RWPE2 (cell line): ENCODE results near the gene GLDC.

Experiments used
- ATAC-seq: fragments of 200-7000 bp; cut with Tn5 transposase; 3 replicates; pipeline ENCODE4 v1.9.1; 2021; ENCODE audit warnings: low read depth
- DNase-seq: peaks from one replicate; pipeline ENCODE4 v3.0.0-alpha.2; 2020; ENCODE audit warnings: low spot score
- H3K27ac ChIP-seq: fragments of 450-650 bp; 2 replicates; pipeline ENCODE4 v1.5.1; 2017; ENCODE audit warnings: mild to moderate bottlenecking; ENCODE audit not compliant: poor library complexity, severe bottlenecking
- H3K27me3 ChIP-seq: fragments of 250-450 bp; sonication (Bioruptor Pico); 2 replicates; pipeline ENCODE4 v1.5.1; 2021; ENCODE audit warnings: mild to moderate bottlenecking, moderate library complexity; ENCODE audit not compliant: insufficient read depth, poor library complexity, severe bottlenecking
- H3K36me3 ChIP-seq: fragments of 250-450 bp; sonication (Bioruptor Pico); 2 replicates; pipeline ENCODE4 v1.5.1; 2020; ENCODE audit warnings: low read depth, mild to moderate bottlenecking, moderate library complexity
- H3K4me1 ChIP-seq: fragments of 250-450 bp; sonication (Bioruptor Pico); 2 replicates; pipeline ENCODE4 v1.5.1; 2021; ENCODE audit warnings: mild to moderate bottlenecking, moderate library complexity; ENCODE audit not compliant: insufficient read depth, poor library complexity, severe bottlenecking
- H3K4me3 ChIP-seq: fragments of 250-450 bp; sonication (Bioruptor Pico); 2 replicates; pipeline ENCODE4 v1.5.1; 2021; ENCODE audit warnings: mild to moderate bottlenecking, moderate library complexity; ENCODE audit not compliant: severe bottlenecking
- H3K9me3 ChIP-seq: fragments of 250-450 bp; sonication (Bioruptor Pico); 2 replicates; pipeline ENCODE4 v1.5.1; 2021; ENCODE audit warnings: mild to moderate bottlenecking, moderate library complexity; ENCODE audit not compliant: severe bottlenecking
- CTCF ChIP-seq: fragments of 450-650 bp; IDR thresholded peaks from one replicate; pipeline ENCODE4 v1.5.1; 2017; ENCODE audit warnings: mild to moderate bottlenecking, moderate library complexity; ENCODE audit not compliant: poor library complexity, severe bottlenecking

The GLDC gene

GRCh38 chr9:6605202-6605601, 40.3 kb downstream of the GLDC start:
- no peak overlapping the region for H3K4me3 ChIP-seq

GRCh38 chr9:6600426-6600825, 45.1 kb downstream of the GLDC start:
- Histone ChIP-seq H3K4me1 (no peaks in the 10 kb centered on the region), H3K27ac (no peak overlapping the region), H3K9me3 (no peaks in the 10 kb centered on the region), H3K4me3 (no peak overlapping the region), H3K27me3 (no peaks in the 10 kb centered on the region), H3K36me3 (no peaks in the 10 kb centered on the region; the same call in 1 of the 2 replicates)
- DNase-seq = no peak
- TF ChIP-seq CTCF = no peak
- ATAC-seq = no peak

More at GRCh38 chr9:6605202-6605601, 40.3 kb downstream of the GLDC start:
- ATAC-seq = no peak
- TF ChIP-seq CTCF = no peak
- Histone ChIP-seq H3K9me3 (no peaks in the 10 kb centered on the region), H3K27ac (no peak overlapping the region), H3K27me3 (no peaks in the 10 kb centered on the region), H3K36me3 (no peaks in the 10 kb centered on the region), H3K4me1 (no peaks in the 10 kb centered on the region)
- no peak for DNase-seq

- H3K27me3 ChIP-seq = no peaks in the 10 kb centered on the region
- DNase-seq (no peak), ATAC-seq (no peak)
- H3K4me3 ChIP-seq = no peak overlapping the region
- no peak for TF ChIP-seq CTCF
- no peaks in the 10 kb centered on the region for H3K9me3 ChIP-seq
- H3K36me3 ChIP-seq = no peaks in the 10 kb centered on the region; the same call in 1 of the 2 replicates
- no peaks in the 10 kb centered on the region for H3K4me1 ChIP-seq
- H3K27ac ChIP-seq = no peak overlapping the region
These were observed 45.5 kb downstream of the GLDC start for GRCh38 chr9:6600006-6600405.

- H3K27me3 ChIP-seq = no peaks in the 10 kb centered on the region
- TF ChIP-seq CTCF = no peak
- no peaks in the 10 kb centered on the region; the same call in 1 of the 2 replicates for H3K36me3 ChIP-seq
- H3K9me3 ChIP-seq = no peaks in the 10 kb centered on the region
- H3K4me3 ChIP-seq = no peak overlapping the region
- ATAC-seq (no peak), DNase-seq (no peak)
- H3K27ac ChIP-seq = no peak overlapping the region
- no peaks in the 10 kb centered on the region for H3K4me1 ChIP-seq
These were observed 47.2 kb downstream of the GLDC start for GRCh38 chr9:6598249-6598725.

GRCh38 chr9:6592791-6593190, 52.7 kb downstream of the GLDC start:
- no peaks in the 10 kb centered on the region; the same call in 1 of the 2 replicates for H3K36me3 ChIP-seq
- no peaks in the 10 kb centered on the region for H3K9me3 ChIP-seq
- no peak for TF ChIP-seq CTCF
- ATAC-seq (no peak), DNase-seq (no peak)
- H3K4me3 ChIP-seq = no peak overlapping the region
- H3K27me3 ChIP-seq = no peaks in the 10 kb centered on the region
- H3K4me1 ChIP-seq = no peaks in the 10 kb centered on the region
- H3K27ac ChIP-seq = no peak overlapping the region
